GM12892 (cell line): Measurements from ENCODE around the gene RNASE12.
"Not testable (repeated sequence)": the region's sequence is repeated elsewhere in the genome, so short reads cannot be mapped to it uniquely, and the experiment has no call there.

Experiments used
- DNase-seq: peaks from one replicate; pipeline ENCODE4 v3.0.0; 2011; ENCODE audit not compliant: insufficient read length
- FAIRE-seq: peaks from 2 replicates; lab custom pipeline; 2011; peaks lifted over from hg19 to GRCh38; lab: Jason Lieb, UNC
- POLR2A ChIP-seq: IDR thresholded peaks from 2 replicates; pipeline ENCODE4 v1.6.1; 2011; ENCODE audit warnings: low read depth, low read length, control low read depth
- POLR2AphosphoS5 ChIP-seq: IDR thresholded peaks from 2 replicates; pipeline ENCODE4 v1.6.1; 2011; ENCODE audit warnings: low read depth, low read length, control low read depth
- TAF1 ChIP-seq: IDR thresholded peaks from 2 replicates; pipeline ENCODE4 v1.6.1; 2011; ENCODE audit warnings: low read depth, mild to moderate bottlenecking, control low read depth, low read length, borderline replicate concordance

The RNASE12 gene

DNA sequence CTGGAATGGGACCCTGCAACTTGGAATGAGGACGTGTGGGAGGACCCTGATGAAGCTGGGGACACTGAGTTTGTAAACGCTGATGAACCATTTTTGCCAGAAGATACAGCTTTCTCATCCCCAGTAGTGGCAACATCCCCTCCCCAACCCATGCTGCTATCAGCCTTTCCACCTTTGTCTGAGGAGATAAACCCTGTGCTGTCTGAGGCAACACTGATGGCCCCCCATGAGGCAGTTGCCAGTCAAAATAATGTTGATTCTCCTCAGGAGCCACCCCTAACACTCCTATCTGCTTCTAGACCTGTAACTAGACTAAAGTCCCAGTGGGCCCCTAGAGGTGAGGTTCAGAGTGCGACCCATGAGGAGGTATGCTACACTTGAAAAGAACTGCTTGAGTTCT lies 22.8 kb downstream of the RNASE12 start:
- DNase-seq: no peak
- TF ChIP-seq POLR2AphosphoS5 (no peak), POLR2A (no peak), TAF1 (no peak)
- no peak for FAIRE-seq

DNA sequence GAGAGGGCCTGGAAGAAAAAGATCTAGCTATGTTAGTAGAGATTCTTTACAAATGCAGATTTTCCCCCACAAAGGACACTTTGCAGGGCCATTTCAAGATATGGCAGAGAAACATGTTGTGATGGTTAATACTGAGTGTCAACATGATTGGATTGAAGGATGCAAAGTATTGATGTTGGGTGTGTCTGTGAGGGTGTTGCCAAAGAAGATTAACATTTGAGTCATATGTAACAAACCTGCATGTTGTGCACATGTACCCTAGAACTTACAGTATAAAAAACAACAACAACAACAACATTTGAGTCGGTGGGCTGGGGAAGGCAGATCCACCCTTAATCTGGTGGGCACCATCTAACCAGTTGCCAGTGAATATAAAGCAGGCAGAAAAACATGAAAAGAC lies 24.0 kb downstream of the RNASE12 start:
- FAIRE-seq, DNase-seq: not testable (repeated sequence)

DNA sequence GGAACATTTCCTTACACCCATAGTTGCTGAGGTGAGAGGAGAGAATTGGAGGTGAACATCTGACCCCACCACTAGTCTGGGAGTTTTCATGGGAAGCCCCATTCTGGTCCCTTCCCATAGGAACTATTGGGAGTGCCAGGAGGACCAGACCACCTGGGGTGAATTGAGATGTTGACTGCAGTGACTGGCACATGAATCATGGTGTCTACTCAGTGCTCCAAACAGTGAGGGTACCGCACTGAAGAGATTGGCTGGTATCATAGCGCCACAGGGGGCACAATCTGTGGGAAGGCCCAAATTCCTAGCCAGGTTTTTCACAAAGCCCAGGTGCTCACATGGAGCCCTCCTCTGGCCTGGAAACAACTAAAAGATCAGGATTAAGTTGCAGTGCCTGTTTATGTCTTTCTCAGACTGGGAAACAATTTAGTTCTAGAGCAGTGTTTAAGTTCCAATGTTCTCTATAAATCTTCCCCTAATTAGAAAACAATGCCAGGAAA lies 26.6 kb downstream of the RNASE12 start:
- no peak for FAIRE-seq
- TF ChIP-seq POLR2AphosphoS5: no peak
- TF ChIP-seq POLR2A: no peak
- no peak for TF ChIP-seq TAF1
- no peak for DNase-seq

DNA sequence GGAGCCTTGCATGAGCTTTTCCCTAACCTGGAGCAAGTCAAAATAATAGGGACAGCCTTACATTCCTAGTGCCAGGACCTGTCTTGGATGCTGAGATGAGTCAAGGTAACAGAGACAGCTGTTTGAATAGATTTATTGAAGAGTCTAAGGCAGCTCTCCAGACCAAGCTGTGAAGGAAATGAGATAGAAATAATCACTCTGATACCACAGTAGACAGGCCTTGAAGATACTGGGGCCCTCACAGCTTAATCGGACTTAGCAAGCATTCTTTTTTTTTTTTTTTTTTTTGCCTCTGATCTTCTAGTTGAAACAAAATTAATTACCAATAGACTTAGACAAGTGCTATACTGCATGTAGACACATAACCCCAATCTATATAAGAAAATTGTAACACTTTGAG lies 27.2 kb downstream of the RNASE12 start:
- DNase-seq (no peak), FAIRE-seq (no peak)
- no peak for TF ChIP-seq POLR2A
- TF ChIP-seq POLR2AphosphoS5: no peak
- no peak for TF ChIP-seq TAF1

DNA sequence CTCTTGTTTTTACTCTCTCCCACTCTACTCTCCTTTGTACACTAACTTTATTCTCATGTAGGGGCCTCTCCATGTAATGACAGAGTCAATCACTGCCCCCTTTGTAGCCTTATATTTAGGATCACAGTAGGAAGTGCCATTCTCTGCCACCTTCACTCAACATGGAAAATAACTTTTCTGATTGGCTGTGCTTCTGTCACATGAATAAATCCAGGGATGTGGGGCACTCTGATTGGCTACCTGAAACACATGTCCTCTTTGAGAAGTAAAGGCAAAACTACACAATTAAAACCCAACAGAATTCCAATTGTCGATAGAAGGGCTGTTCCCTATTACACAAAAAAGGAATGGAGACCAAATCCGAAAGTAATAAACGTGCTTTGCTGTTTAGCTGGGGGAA lies 30.2 kb downstream of the RNASE12 start, which contains the start of gene RNASE9:
Gene RNASE9 (minus strand): TSS at position 87 of the 400 bp plus-strand sequence.
- FAIRE-seq (no peak), DNase-seq (no peak)
- no peak for TF ChIP-seq POLR2A
- no peak for TF ChIP-seq TAF1
- no peak for TF ChIP-seq POLR2AphosphoS5

DNA sequence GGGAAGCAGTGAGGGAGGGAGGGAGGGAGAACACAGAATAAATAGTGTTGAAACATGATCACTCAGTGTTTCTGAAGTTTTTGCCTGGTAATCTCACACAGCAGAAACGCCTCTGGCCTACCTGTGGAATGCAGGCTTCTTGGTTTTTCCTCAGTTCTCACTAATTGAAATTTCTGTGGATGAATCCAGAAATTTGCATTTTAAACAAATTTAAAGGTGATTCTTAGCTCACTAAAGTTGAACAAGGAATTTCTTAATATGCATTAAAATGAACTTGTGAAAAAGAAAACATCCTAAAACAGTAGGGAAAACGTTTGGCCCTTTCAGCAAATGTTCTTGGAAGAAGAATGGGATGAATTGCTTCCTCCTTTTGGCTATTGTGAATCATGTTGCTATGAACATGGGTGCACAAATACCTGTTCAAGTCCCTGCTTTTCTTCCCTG lies 31.7 kb downstream of the RNASE12 start:
- FAIRE-seq (no peak), DNase-seq (no peak)
- TF ChIP-seq TAF1: no peak
- no peak for TF ChIP-seq POLR2AphosphoS5
- TF ChIP-seq POLR2A: no peak

DNA sequence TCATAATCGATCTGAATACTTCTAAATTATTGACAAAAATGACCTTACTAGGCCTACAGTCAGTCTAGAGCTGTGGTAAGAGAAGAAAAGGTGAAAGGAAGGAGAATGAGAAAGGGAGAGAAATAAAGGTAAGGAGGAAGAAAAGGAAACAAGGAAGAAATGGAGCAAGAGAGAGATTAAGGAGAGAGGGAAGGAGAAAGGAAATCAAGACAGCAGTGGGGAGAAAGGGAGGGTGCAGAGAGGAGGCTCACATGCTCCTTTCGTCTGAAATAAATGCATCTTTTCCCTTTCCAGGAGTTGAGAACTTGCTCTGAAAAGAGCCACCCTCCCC lies 34.0 kb downstream of the RNASE12 start:
- no peak for DNase-seq
- no peak for TF ChIP-seq POLR2A
- TF ChIP-seq TAF1: no peak
- no peak for TF ChIP-seq POLR2AphosphoS5
- no peak for FAIRE-seq

DNA sequence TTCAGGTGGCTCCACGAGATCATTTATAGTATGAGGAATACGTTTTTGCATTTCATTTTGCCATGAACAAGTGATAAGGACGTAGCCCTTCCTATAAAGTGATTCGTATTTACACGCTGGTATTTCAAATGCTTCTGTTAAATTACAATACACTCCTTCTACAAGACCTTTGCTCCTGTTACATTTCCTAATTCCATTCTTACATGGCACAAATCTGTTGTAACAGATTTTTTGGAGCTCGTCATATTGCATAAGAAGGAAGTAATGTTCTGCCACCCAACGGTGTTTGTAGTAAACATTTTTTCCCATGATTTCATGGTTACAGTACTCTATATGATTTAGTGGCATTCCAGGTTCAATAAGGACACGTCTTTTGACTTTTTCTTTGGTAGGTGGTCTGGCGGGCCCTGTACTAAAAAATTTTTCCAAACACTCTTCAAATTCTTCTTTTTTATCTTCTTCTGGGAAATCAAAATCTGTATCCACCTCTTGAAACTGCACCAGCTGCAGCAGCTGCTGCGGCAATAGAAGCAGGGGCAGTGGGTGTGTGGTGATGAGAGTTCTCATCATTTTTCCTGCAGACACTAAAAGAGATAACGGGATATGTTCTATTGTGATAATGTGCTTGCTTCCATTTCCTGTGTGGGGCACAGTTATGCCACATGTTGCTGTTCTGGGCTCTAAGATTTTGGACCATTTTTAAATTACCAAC lies 34.5 kb downstream of the RNASE12 start:
- TF ChIP-seq POLR2A: no peak
- TF ChIP-seq TAF1: no peak
- TF ChIP-seq POLR2AphosphoS5: no peak
- DNase-seq (no peak), FAIRE-seq (no peak)

DNA sequence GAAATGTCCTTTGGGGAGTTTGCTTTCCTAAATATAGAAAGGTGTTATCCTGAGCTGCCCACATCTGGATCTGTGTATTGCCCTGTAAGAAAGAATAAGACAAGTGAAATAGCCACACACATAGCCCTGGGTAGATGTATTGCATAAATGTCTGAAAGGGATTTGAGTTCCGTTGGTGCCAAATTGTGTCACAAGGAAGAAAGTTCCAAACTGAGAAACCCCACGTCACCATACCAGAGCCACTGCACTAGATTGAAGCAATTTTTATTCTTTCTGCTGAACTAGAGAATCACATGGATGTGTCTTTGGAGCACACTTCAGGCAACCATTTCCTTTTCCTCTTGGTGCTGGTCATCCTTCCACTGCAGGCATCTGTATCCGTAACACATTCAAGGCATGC lies 35.3 kb downstream of the RNASE12 start:
- TF ChIP-seq POLR2AphosphoS5 (no peak), POLR2A (no peak), TAF1 (no peak)
- DNase-seq: no peak
- no peak for FAIRE-seq

DNA sequence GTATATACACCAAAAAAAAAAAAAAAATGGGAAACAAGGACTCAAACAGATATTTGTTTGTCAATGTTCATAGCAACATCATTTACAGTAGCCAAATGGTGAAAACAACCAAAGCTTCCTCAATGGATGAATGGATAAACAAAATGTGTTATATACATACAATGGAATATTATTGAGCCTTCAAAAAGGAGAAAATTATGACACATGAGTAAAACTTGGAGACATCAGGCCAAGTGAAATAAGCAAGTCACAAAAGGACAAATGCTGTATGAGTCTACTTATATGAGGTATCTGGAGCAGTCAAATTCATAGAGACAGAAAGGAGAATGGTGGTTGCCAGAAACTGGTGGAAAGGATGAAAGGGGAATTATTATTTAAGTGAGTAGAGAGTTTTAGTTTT lies 38.2 kb downstream of the RNASE12 start:
- FAIRE-seq (no peak), DNase-seq (no peak)
- TF ChIP-seq POLR2A (no peak), TAF1 (no peak), POLR2AphosphoS5 (no peak)

DNA sequence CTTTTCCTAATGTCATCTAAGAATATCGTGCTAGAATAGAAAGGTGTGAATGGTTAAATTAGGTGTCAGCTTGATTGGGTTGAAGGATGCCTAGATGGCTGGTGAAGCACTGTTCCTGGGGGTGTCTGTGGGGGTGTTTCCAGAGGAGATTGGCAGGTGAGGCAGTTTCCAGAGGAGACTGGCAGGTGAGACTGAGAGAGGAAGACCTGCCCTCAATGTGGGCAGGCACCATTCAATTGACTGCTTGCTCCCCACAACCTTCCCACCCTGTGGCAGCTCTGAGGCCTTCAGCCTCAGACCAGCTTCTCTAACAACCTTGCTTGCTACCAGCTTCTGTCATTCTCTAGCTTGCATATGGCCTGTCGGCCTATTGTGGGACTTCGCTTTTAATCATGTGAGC lies 39.6 kb downstream of the RNASE12 start:
- FAIRE-seq (no peak), DNase-seq (no peak)
- no peak for TF ChIP-seq TAF1
- no peak for TF ChIP-seq POLR2A
- no peak for TF ChIP-seq POLR2AphosphoS5

DNA sequence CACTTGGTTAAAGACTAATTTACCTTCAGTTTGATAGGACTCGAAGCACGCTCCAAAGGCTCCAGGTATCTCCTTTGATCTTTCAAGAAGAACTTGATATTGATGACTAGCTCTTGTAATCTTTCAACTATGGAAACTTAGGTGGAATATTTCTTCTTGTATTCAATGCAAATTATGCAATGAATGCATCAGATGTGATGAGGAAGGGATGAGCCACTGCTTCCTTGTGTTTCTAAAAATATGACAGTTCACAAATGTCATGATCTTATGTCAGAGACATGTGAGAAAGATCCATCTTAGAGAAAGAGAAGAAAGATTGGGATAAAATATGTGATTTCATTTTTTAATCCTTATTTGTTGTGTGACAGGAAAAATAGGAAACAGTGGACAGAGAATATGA lies 40.2 kb downstream of the RNASE12 start:
- DNase-seq (no peak), FAIRE-seq (no peak)
- TF ChIP-seq POLR2AphosphoS5 (no peak), POLR2A (no peak), TAF1 (no peak)
